ENCODE measurements around the gene DYNC1I1. TPM values are rescaled to one million over a fixed set of nuclear protein-coding genes. Genes with fewer than 3 reads are reported as not detected.

Gene DYNC1I1
- total RNA-seq, 1 experiment from 2014 or later: 3.2 TPM

DNA sequence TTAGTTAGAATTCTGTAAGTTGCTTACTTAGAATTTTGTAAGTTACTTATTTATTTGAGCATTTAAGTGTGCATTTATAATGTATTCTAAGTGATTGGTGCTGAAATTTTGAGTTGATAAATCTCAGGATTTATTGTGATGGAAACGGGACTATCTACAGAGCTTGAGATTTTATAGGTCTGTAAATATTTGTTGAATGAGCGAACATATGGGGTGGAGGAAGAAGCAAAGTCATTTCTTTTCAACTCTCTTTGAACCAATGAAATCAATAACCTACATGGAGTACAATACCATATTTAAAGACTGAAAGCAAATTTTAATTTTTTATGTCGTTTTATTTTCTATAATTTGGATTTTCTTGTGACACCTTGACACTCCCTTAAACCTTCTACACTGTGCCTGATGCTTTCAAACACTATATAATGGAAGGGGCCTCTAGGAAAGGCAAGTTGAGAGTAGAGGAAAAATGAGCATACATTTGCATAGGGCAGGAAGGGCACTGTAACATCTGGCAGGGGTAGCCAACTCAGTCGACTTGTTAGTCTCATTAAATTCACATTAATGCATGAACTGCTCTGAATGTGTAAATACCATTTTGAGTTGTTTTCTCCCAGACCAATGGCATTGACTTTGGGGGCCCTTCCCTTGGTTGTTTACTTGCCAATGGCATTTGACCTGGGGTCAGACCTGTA, 204.2 kb downstream of the DYNC1I1 start:
- no peaks in the 10 kb centered on the region for H3K79me2 ChIP-seq (ENCODE audit: insufficient read depth, low read length)
- no peak overlapping the region for H3K9ac ChIP-seq (ENCODE audit: extremely low read depth, insufficient read length, low read length)
- no peaks in the 10 kb centered on the region for H3K79me1 ChIP-seq (ENCODE audit: insufficient read depth, low read depth, low read length, poor library complexity, severe bottlenecking)
- no peak overlapping the region for H3K14ac ChIP-seq (ENCODE audit: insufficient read depth, low read length)
- no peak overlapping the region for H3K4ac ChIP-seq (ENCODE audit: low read depth, low read length)
- H3K56ac ChIP-seq (ENCODE audit: insufficient read length, low read depth, low read length): no peak overlapping the region
- H2BK15ac ChIP-seq (ENCODE audit: low read depth, low read length): no peak overlapping the region
- H3T11ph ChIP-seq (ENCODE audit: low read length): no peak overlapping the region
- no peak overlapping the region for H3K27ac ChIP-seq (ENCODE audit: insufficient read length, low read depth, low read length)
- H2BK12ac ChIP-seq (ENCODE audit: insufficient read length, low read depth, low read length): no peak overlapping the region
- no peak for DNase-seq
- no peak overlapping the region for H2BK120ac ChIP-seq (ENCODE audit: low read depth, low read length, poor library complexity, severe bottlenecking)
- Mint-ChIP-seq H3K36me3 (ENCODE audit: insufficient read depth in 1 of 3, low read depth in 3 of 3) (no peaks in the 10 kb centered on the region), H3K27ac (no peak overlapping the region), H3K4me1 (peaks cover 0 to 2% of the 10 kb centered on the region in 2 experiments; a peak in 1 of 4 replicates), H3K4me3 (no peak overlapping the region), H3K9me3 (no peaks in the 10 kb centered on the region), H3K27me3 (ENCODE audit: low read depth) (no peaks in the 10 kb centered on the region)
- H4K8ac ChIP-seq (replicated peaks; ENCODE audit: insufficient read length, low read depth, low read length): no peak overlapping the region
- TF ChIP-seq, protein P1, sequence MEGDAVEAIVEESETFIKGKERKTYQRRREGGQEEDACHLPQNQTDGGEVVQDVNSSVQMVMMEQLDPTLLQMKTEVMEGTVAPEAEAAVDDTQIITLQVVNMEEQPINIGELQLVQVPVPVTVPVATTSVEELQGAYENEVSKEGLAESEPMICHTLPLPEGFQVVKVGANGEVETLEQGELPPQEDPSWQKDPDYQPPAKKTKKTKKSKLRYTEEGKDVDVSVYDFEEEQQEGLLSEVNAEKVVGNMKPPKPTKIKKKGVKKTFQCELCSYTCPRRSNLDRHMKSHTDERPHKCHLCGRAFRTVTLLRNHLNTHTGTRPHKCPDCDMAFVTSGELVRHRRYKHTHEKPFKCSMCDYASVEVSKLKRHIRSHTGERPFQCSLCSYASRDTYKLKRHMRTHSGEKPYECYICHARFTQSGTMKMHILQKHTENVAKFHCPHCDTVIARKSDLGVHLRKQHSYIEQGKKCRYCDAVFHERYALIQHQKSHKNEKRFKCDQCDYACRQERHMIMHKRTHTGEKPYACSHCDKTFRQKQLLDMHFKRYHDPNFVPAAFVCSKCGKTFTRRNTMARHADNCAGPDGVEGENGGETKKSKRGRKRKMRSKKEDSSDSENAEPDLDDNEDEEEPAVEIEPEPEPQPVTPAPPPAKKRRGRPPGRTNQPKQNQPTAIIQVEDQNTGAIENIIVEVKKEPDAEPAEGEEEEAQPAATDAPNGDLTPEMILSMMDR (conservative IDR thresholded peaks at IDR 0.05): no peak
- H3K18ac ChIP-seq (ENCODE audit: insufficient read length, low read depth, low read length): no peak overlapping the region
- no peaks in the 10 kb centered on the region for H3K27me3 ChIP-seq (ENCODE audit: insufficient read depth, low read length)
- no peak overlapping the region for H4K5ac ChIP-seq (ENCODE audit: insufficient read length, low read depth, low read length)
- H4K91ac ChIP-seq (ENCODE audit: insufficient read length, low read depth, low read length): no peak overlapping the region
- H2AFZ ChIP-seq (ENCODE audit: low read length): no peak overlapping the region
- H3K4me1 ChIP-seq (ENCODE audit: insufficient read depth, low read length): no peaks in the 10 kb centered on the region
- no peak overlapping the region for H2BK20ac ChIP-seq (ENCODE audit: low read depth, low read length, poor library complexity, severe bottlenecking)
- H3K9me3 ChIP-seq (ENCODE audit: control insufficient read depth, low read depth, low read length): no peaks in the 10 kb centered on the region
- H2AK5ac ChIP-seq (ENCODE audit: insufficient read length, low read length): no peak overlapping the region
- H2BK5ac ChIP-seq (ENCODE audit: insufficient read length, low read length): no peak overlapping the region
- H3K23me2 ChIP-seq (ENCODE audit: insufficient read length, low read depth, low read length, poor library complexity, severe bottlenecking): no peaks in the 10 kb centered on the region
- no peaks in the 10 kb centered on the region for H4K20me1 ChIP-seq (ENCODE audit: control insufficient read depth, insufficient read depth, insufficient read length)
- no CpG with 5 or more reads among the region's 4 CpGs for WGBS (ENCODE audit: extremely low coverage, insufficient read length, low lambda C conversion rate)
- no peak overlapping the region for H3K4me2 ChIP-seq (ENCODE audit: insufficient read depth, insufficient read length, low read length)
- H3K23ac ChIP-seq (ENCODE audit: insufficient read length, low read depth, low read length): no peak overlapping the region
